HUES6 (cell line): ENCODE measurements around the gene GRID1.

Source experiments
- H3K27ac ChIP-seq: 2 replicates; pipeline ENCODE4 v1.7.0; 2013; ENCODE audit warnings: low read depth, mild to moderate bottlenecking, low read length, inconsistent platforms
- H3K27me3 ChIP-seq: 2 replicates; pipeline ENCODE4 v1.6.1; 2013; ENCODE audit warnings: low read length; ENCODE audit not compliant: control insufficient read depth, insufficient read depth
- H3K36me3 ChIP-seq: 2 replicates; pipeline ENCODE4 v1.6.1; 2013; ENCODE audit warnings: low read length; ENCODE audit not compliant: control insufficient read depth, insufficient read depth
- H3K4me1 ChIP-seq: 2 replicates; pipeline ENCODE4 v1.6.1; 2013; ENCODE audit warnings: low read length; ENCODE audit not compliant: control insufficient read depth, insufficient read depth
- H3K4me3 ChIP-seq: 2 replicates; pipeline ENCODE4 v1.5.1; 2013; ENCODE audit warnings: low read depth, low read length
- H3K9ac ChIP-seq: one replicate; pipeline ENCODE4 v1.6.1; 2013; ENCODE audit warnings: mild to moderate bottlenecking, low read length
- H3K9me3 ChIP-seq: 2 replicates; pipeline ENCODE4 v1.6.1; 2013; ENCODE audit warnings: low read depth, low read length; ENCODE audit not compliant: control insufficient read depth, insufficient read depth

GRID1 gene

GRCh38 chr10:86047588-86047987 lies 319.0 kb downstream of the GRID1 start:
- H3K27ac ChIP-seq = no peak overlapping the region
- no peaks in the 10 kb centered on the region for H3K27me3 ChIP-seq
- H3K36me3 ChIP-seq = no peaks in the 10 kb centered on the region
- no peak overlapping the region for H3K9ac ChIP-seq
- no peak overlapping the region for H3K4me3 ChIP-seq
- H3K4me1 ChIP-seq = peaks cover 6% of the 10 kb centered on the region; the same call in 1 of the 2 replicates
- H3K9me3 ChIP-seq = no peaks in the 10 kb centered on the region

DNA sequence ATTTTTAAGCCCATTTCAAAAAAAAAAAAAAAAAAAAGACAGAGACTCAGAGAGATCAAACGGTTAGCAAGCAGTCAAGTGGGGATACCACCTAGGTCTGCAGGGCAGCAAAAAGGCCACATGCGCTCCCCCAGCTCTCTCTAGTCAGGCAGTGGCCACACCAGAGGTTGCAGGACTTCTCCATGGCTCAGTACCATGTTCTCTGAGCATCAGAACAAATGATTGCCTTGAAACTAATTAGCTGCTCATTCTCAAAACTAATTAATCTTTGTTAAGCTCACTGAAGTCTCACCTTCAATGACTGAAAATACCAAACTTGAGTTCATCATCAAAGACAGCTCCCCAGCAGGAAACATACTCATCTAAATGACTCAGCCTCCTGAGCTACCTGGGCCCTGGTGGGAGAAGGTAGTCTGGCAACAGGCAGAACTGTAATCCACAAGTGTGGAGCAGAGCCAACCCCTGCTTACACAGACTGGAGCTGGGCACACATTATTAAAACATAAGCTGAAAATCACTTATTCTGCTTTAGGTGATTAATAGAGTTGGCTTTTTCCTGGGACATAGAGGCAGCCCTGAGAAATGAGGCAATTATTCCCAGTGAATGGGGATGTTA lies 319.6 kb downstream of the GRID1 start:
- Histone ChIP-seq H3K9ac (no peak overlapping the region), H3K9me3 (no peaks in the 10 kb centered on the region), H3K27me3 (no peaks in the 10 kb centered on the region), H3K4me1 (peaks cover 6% of the 10 kb centered on the region; the same call in 1 of the 2 replicates), H3K27ac (no peak overlapping the region), H3K4me3 (no peak overlapping the region), H3K36me3 (no peaks in the 10 kb centered on the region)

DNA sequence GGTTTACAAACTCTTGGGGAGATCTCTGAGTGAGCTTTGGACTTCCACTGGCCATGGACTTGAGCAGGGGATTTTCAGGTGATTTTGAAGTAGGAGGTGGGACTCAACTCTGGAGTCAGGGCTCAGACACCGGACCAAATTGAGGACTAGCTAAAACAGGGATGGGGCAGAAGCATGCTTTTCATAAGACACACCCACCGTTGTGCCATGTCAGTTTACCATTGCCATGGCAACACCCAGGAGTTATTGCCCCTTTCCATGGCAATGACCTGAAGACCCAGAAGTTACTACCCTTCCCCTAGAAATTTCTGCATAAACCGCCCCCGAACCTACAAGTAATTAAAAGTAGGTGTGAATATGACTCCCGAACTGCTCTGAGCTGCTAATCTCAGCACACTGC lies 320.7 kb downstream of the GRID1 start:
- Histone ChIP-seq H3K4me1 (peaks cover 6% of the 10 kb centered on the region; the same call in 1 of the 2 replicates), H3K27me3 (no peaks in the 10 kb centered on the region), H3K9ac (no peak overlapping the region), H3K9me3 (no peaks in the 10 kb centered on the region), H3K36me3 (no peaks in the 10 kb centered on the region), H3K4me3 (no peak overlapping the region), H3K27ac (no peak overlapping the region)

DNA sequence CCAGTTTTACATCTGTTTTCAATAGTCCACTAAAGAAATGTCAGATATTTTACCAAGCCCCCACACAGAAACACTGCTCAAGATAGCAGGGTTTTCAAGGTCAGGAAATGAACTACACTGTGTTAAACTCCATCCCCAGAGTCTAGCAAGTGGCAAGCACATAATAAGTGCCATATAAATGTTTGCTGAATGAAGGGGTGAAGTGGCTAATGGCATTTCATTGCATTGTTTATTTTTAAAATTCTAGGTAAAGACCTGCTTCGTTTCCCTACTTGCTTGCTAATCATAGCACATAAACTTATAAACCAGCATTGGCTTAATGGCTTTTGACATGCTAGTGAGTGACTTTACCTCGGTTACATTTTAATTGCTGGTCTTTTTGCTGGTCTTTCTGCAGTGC lies 322.6 kb downstream of the GRID1 start:
- no peak overlapping the region for H3K9ac ChIP-seq
- H3K27me3 ChIP-seq = no peaks in the 10 kb centered on the region
- H3K27ac ChIP-seq = no peak overlapping the region
- peaks cover 6% of the 10 kb centered on the region; the same call in 1 of the 2 replicates for H3K4me1 ChIP-seq
- no peaks in the 10 kb centered on the region for H3K36me3 ChIP-seq
- no peak overlapping the region for H3K4me3 ChIP-seq
- no peaks in the 10 kb centered on the region for H3K9me3 ChIP-seq

- no peaks in the 10 kb centered on the region for H3K36me3 ChIP-seq
- no peak overlapping the region for H3K9ac ChIP-seq
- H3K9me3 ChIP-seq = no peaks in the 10 kb centered on the region
- H3K27ac ChIP-seq = no peak overlapping the region
- no peak overlapping the region for H3K4me3 ChIP-seq
- no peaks in the 10 kb centered on the region for H3K27me3 ChIP-seq
- peaks cover 6% of the 10 kb centered on the region; the same call in 1 of the 2 replicates for H3K4me1 ChIP-seq
Observed at GRCh38 chr10:86043236-86043635, 323.4 kb downstream of the GRID1 start.

DNA sequence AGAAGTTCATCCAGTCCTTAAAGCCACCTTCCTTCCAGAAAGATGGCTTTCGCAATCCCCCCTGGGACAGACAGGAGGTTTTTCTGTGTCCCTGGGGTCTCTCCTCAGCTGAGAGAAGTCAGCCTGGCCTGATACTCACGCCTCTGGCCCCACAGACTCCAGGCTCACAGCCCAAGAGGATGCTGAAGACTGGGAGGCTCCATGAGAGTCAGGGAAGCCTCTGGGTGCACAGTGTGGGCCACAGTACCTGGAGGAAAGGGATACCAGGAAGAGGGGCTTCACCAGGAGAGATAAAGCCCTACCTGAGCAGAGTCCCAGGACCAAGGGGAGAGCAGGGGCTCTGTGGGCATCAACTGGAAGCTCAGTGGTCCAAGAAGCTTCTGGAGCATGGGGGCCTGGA lies 324.4 kb downstream of the GRID1 start:
- Histone ChIP-seq H3K27ac (no peak overlapping the region), H3K27me3 (no peaks in the 10 kb centered on the region), H3K36me3 (no peaks in the 10 kb centered on the region)

DNA sequence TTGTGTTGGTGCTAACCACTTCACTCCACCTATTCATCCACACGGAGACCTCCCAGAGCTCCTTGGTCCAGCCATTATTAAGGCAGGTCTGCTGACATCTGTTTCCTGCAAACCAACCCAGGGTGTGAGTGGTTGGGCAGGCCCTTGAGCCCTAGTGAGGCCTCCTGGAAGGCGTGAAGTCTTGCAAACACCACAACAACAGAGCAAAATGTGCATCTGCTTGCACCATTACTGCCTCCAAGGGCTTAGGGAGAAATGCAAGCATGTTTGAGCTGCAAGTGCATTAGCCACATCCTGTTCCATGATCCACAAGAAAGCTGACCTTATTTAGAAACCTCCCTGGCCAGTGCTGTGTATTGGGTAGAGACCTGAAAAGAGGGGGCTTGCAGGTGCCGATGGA lies 325.5 kb downstream of the GRID1 start:
- no peak overlapping the region for H3K27ac ChIP-seq
- no peak overlapping the region for H3K9ac ChIP-seq
- H3K4me1 ChIP-seq = no peaks in the 10 kb centered on the region
- no peak overlapping the region for H3K4me3 ChIP-seq
- H3K9me3 ChIP-seq = no peaks in the 10 kb centered on the region
- no peaks in the 10 kb centered on the region for H3K27me3 ChIP-seq
- no peaks in the 10 kb centered on the region for H3K36me3 ChIP-seq

More for the DNA sequence above, 324.4 kb downstream of the GRID1 start:
- no peak overlapping the region for H3K9ac ChIP-seq
- H3K4me3 ChIP-seq = no peak overlapping the region
- H3K9me3 ChIP-seq = no peaks in the 10 kb centered on the region
- H3K4me1 ChIP-seq = peaks cover 3% of the 10 kb centered on the region; the same call in 1 of the 2 replicates

- no peak overlapping the region for H3K4me3 ChIP-seq
- H3K36me3 ChIP-seq = no peaks in the 10 kb centered on the region
- no peaks in the 10 kb centered on the region for H3K27me3 ChIP-seq
- no peak overlapping the region for H3K9ac ChIP-seq
- peaks cover 3% of the 10 kb centered on the region; the same call in 1 of the 2 replicates for H3K9me3 ChIP-seq
- H3K27ac ChIP-seq = no peak overlapping the region
- no peaks in the 10 kb centered on the region for H3K4me1 ChIP-seq
Observed at GRCh38 chr10:86038371-86038770, 328.2 kb downstream of the GRID1 start.

DNA sequence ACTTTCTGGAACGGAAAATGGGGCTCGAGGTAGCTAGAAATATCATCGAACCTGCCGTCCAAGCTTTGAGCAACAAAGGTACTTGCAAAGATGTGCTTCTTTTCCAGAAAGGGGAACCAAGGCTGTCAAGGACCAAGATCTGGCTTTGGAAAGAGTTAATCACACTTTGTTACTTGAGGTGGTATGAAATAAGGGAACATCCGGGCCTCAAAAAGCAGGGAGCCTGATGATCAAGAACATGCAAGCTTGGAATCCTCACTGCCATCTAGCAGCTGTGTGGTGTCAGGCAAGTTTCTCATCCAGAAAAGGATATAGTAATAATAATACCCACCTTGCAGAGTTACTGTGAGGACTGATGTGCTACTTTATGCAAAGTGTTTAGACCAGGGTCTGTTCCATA lies 329.5 kb downstream of the GRID1 start:
- Histone ChIP-seq H3K9ac (no peak overlapping the region), H3K4me3 (no peak overlapping the region), H3K36me3 (no peaks in the 10 kb centered on the region), H3K4me1 (no peaks in the 10 kb centered on the region), H3K9me3 (peaks cover 6% of the 10 kb centered on the region), H3K27me3 (no peaks in the 10 kb centered on the region), H3K27ac (no peak overlapping the region)

DNA sequence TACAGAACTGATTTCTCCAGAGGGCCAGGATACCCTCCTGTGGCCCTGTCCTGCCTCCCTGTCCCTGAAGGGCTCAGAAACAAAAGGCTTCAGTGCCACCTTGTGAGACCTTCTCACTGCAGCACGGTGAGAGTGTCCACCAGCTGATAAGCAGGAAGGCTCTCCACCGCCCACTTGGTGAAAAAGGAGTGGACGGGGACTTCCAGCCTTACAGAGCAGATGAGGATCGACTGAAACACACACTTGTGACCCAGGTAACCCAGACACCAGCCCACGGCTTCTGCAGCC lies 330.1 kb downstream of the GRID1 start:
- Histone ChIP-seq H3K9me3 (peaks cover 11% of the 10 kb centered on the region), H3K4me3 (no peak overlapping the region), H3K27ac (no peak overlapping the region), H3K27me3 (no peaks in the 10 kb centered on the region), H3K9ac (no peak overlapping the region), H3K36me3 (no peaks in the 10 kb centered on the region), H3K4me1 (no peaks in the 10 kb centered on the region)

GRCh38 chr10:86035791-86036543 lies 330.6 kb downstream of the GRID1 start:
- H3K27me3 ChIP-seq = no peaks in the 10 kb centered on the region
- H3K9me3 ChIP-seq = peaks cover 16% of the 10 kb centered on the region
- no peak overlapping the region for H3K4me3 ChIP-seq

More at GRCh38 chr10:86035791-86036543, 330.6 kb downstream of the GRID1 start:
- Histone ChIP-seq H3K27ac (no peak overlapping the region), H3K4me1 (no peaks in the 10 kb centered on the region), H3K36me3 (no peaks in the 10 kb centered on the region), H3K9ac (no peak overlapping the region)
